IPS-20b (cell line): Measurements from ENCODE around the gene DACT2.
"Not testable (repeated sequence)": the region's sequence is repeated elsewhere in the genome, so short reads cannot be mapped to it uniquely, and the experiment has no call there.

ENCODE experiments used
- H3K27ac ChIP-seq: one replicate; pipeline ENCODE4 v1.5.1; 2013; ENCODE audit warnings: low read length
- H3K27me3 ChIP-seq: 2 replicates; pipeline ENCODE4 v1.6.1; 2013; ENCODE audit warnings: mild to moderate bottlenecking, low read length, inconsistent platforms; ENCODE audit not compliant: insufficient read depth
- H3K36me3 ChIP-seq: 2 replicates; pipeline ENCODE4 v1.6.1; 2013; ENCODE audit warnings: low read depth, mild to moderate bottlenecking, inconsistent platforms, low read length, moderate library complexity; ENCODE audit not compliant: insufficient read depth
- H3K4me1 ChIP-seq: 2 replicates; pipeline ENCODE4 v1.6.1; 2013; ENCODE audit warnings: mild to moderate bottlenecking, control low read depth, inconsistent platforms, low read length, moderate library complexity; ENCODE audit not compliant: insufficient read depth
- H3K4me3 ChIP-seq: 2 replicates; pipeline ENCODE4 v1.5.1; 2013; ENCODE audit warnings: mild to moderate bottlenecking, low read length, inconsistent platforms
- H3K9ac ChIP-seq: 2 replicates; pipeline ENCODE4 v1.6.1; 2013; ENCODE audit warnings: low read depth, mild to moderate bottlenecking, inconsistent platforms, low read length, moderate library complexity
- H3K9me3 ChIP-seq: 2 replicates; pipeline ENCODE4 v1.6.1; 2013; ENCODE audit warnings: mild to moderate bottlenecking, low read depth, low read length, inconsistent platforms; ENCODE audit not compliant: insufficient read depth

DACT2 gene

DNA sequence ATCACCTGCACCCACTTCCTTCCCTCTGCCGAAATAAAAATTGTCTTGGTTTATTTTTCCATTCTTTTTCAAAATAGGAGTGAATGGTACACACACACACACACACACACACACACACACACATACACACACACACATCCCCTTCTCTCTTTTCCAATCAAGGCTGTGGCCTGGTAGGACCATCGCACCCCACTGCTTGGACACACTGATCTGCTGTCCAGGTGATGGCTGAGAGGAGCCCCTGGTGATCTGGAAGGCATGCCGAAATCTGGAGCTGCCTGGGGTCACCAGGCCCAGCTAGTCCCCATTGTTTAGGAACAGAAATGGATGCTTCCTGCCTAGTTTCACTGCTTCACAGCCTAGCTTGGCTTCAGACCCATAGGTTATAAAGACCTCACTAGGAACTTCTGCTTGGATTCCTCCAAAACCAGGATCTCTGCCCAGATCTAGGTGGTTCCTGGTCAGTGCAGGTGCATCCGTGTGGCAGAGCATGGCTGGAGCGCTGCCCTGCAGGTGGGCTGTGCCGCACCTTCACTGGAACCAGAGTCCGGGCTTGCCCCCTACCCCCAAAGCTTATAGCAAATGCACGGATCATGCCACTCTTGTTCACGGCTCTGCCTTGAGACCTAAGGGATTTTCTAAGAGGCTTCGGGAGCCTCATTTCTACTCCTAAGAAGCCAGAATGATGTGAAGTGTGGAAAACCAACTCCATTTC is 42.9 kb upstream of the DACT2 start:
- H3K36me3 ChIP-seq, result no peaks in the 10 kb centered on the region
- H3K4me3 ChIP-seq, result no peak overlapping the region
- H3K4me1 ChIP-seq, result no peaks in the 10 kb centered on the region
- H3K9ac ChIP-seq, result no peak overlapping the region
- H3K9me3 ChIP-seq, result peaks cover 4% of the 10 kb centered on the region; the same call in 1 of the 2 replicates
- no peaks in the 10 kb centered on the region for H3K27me3 ChIP-seq
- H3K27ac ChIP-seq, result no peak overlapping the region

DNA sequence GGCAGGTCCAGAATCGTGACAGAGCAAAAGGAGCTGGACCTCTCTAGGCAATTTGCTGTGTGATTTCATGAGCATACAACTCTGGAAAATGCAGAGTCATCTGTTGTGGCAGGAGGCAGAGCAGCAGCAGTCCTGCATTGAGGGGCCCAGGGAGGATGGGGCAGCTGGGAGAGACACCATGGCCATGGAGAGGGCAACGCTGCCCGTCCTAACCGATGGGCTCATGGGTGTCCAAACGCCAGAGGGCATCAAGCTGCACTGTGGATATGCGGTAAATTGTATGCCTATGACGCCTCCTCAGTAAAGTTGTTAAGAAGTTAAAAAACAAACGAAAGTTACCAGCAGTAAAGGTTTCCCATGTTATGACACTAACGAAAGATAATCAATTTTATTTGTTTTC is 42.2 kb upstream of the DACT2 start:
- Histone ChIP-seq H3K4me3 (no peak overlapping the region), H3K27ac (no peak overlapping the region)

DNA sequence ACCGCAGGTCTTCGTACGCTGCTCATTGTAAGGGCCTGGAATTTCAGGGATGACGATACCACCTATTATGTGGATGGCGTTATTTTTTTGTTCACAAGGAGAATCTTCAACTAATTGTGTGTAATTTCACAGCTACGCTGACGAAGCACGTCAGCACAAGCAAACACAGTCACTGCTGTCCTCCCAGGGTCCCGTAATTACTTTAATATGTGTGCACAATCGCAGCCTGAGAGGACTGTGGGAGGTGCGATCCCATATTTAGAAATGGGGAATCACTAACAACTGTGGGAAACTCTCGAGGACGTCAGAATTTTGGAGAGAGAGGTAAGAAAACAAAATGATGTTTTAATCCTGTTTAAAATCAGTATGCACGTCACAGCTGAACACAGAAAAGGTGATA is 40.2 kb upstream of the DACT2 start:
- H3K4me3 ChIP-seq, result no peak overlapping the region
- peaks cover 2% of the 10 kb centered on the region; the same call in 1 of the 2 replicates for H3K4me1 ChIP-seq
- no peak overlapping the region for H3K9ac ChIP-seq
- peaks cover 4% of the 10 kb centered on the region; the same call in 1 of the 2 replicates for H3K9me3 ChIP-seq
- H3K27me3 ChIP-seq, result no peaks in the 10 kb centered on the region
- no peak overlapping the region for H3K27ac ChIP-seq
- H3K36me3 ChIP-seq, result no peaks in the 10 kb centered on the region

More for the DNA sequence above, 42.2 kb upstream of the DACT2 start:
- H3K27me3 ChIP-seq, result no peaks in the 10 kb centered on the region
- H3K9me3 ChIP-seq, result peaks cover 4% of the 10 kb centered on the region; the same call in 1 of the 2 replicates
- no peaks in the 10 kb centered on the region for H3K36me3 ChIP-seq
- H3K4me1 ChIP-seq, result no peaks in the 10 kb centered on the region
- H3K9ac ChIP-seq, result no peak overlapping the region

DNA sequence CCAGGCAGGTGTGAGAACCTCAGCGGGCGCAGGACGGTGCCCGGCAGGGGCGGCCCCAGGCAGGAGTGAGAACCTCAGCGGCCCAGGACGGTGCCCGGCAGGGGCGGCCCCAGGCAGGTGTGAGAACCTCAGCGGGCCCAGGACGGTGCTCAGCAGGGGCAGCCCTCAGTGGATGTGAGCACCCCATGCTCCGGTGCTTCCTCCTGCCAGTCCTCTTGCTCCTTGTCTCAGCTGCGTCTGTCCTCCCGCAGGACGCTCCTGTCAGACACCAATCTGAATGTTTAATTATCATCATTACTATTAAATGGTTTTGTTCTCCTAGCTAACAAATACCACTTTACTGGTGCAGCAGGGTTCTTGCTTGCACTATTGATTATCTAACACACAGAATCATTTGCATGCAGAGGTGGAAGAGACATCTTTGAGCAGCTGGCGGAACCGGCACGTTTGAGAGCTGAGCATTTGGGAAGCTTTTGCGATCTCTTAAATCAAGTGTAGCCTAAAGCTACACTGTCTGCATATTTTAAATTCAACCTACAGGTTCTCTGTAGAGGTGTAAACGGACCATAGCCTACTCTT is 39.4 kb upstream of the DACT2 start:
- no peaks in the 10 kb centered on the region for H3K27me3 ChIP-seq
- no peak overlapping the region for H3K4me3 ChIP-seq

DNA sequence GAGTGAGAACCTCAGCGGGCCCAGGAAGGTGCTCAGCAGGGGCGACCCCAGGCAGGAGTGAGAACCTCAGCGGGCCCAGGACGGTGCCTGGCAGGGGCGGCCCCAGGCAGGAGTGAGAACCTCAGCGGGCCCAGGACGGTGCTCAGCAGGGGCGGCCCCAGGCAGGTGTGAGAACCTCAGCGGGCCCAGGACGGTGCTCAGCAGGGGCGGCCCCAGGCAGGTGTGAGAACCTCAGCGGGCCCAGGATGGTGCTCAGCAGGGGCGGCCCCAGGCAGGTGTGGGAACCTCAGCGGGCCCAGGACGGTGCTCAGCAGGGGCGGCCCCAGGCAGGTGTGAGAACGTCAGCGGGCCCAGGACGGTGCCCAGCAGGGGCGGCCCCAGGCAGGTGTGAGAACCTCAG is 37.3 kb upstream of the DACT2 start:
- H3K4me1 ChIP-seq, H3K9ac ChIP-seq, H3K27me3 ChIP-seq, H3K9me3 ChIP-seq, H3K4me3 ChIP-seq, H3K36me3 ChIP-seq, H3K27ac ChIP-seq: not testable (repeated sequence)

More for the DNA sequence above, 39.4 kb upstream of the DACT2 start:
- peaks cover 2% of the 10 kb centered on the region; the same call in 1 of the 2 replicates for H3K4me1 ChIP-seq
- peaks cover 4% of the 10 kb centered on the region; the same call in 1 of the 2 replicates for H3K9me3 ChIP-seq
- H3K9ac ChIP-seq, result no peak overlapping the region
- H3K36me3 ChIP-seq, result no peaks in the 10 kb centered on the region
- H3K27ac ChIP-seq, result no peak overlapping the region

DNA sequence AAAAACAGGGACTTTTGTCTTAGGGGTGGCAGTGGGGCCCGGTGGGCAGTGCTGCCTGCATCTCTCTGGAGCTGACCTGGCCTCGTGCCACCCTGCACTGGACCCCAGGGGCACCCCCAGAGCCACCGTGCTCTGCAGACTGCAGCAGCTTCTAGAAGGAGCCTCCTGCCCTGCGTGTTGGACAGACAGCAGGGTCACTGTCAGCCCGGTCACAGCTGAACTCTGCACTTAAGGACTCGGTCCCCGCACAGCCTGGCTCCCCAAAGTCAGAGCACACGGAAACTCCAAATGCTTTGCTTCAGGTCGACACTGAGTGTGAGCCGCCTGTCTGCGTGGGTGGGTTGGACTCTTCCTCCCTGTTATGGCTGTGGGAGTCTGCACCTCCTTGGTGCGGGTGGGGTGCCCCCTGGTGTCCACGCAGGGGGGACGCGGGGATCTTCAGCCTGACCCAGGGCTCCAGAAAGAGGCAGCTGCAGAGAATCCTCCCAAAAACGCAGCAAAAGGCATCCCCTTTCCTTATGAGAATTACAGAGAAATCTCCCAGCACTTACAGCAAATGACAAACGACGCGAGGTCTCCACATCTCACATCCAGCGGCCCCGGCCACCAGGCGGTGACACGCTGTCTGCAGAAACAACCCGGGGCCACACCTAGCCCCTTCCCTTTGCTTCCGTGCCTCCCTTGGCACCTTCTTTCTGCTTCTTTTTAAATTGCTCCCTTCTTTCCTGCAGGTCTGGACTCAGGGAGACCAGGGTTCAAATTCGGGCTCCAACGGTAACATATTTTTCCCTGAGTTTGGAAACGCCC is 36.3 kb upstream of the DACT2 start:
- H3K27me3 ChIP-seq, result no peaks in the 10 kb centered on the region
- H3K27ac ChIP-seq, result no peak overlapping the region
- H3K4me1 ChIP-seq, result peaks cover 2% of the 10 kb centered on the region; the same call in 1 of the 2 replicates
- no peaks in the 10 kb centered on the region for H3K9me3 ChIP-seq
- no peak overlapping the region for H3K9ac ChIP-seq
- H3K36me3 ChIP-seq, result no peaks in the 10 kb centered on the region
- H3K4me3 ChIP-seq, result no peak overlapping the region

DNA sequence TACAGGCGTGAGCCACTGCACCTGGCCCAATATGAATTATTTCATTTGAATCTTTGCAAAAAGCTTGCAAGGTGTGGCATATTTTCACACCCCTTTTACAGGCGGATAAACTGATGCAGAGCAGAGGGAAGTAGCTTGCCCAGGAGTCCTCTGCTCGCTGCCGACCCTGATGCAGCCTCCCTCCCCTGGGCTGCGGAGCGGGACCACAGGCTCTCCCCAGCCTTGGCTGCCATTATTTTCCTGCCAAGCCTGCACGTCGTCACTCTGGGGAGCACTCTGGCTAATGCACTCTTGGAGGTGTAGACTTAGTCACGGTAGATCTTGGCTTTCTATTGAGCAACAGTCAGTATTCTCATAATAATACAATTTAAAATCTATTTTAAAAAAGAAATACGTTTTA is 34.8 kb upstream of the DACT2 start:
- no peak overlapping the region for H3K4me3 ChIP-seq
- H3K27me3 ChIP-seq, result no peaks in the 10 kb centered on the region
- H3K4me1 ChIP-seq, result peaks cover 2% of the 10 kb centered on the region; the same call in 1 of the 2 replicates
- no peak overlapping the region for H3K9ac ChIP-seq
- no peaks in the 10 kb centered on the region for H3K36me3 ChIP-seq
- H3K9me3 ChIP-seq, result no peaks in the 10 kb centered on the region
- H3K27ac ChIP-seq, result no peak overlapping the region

DNA sequence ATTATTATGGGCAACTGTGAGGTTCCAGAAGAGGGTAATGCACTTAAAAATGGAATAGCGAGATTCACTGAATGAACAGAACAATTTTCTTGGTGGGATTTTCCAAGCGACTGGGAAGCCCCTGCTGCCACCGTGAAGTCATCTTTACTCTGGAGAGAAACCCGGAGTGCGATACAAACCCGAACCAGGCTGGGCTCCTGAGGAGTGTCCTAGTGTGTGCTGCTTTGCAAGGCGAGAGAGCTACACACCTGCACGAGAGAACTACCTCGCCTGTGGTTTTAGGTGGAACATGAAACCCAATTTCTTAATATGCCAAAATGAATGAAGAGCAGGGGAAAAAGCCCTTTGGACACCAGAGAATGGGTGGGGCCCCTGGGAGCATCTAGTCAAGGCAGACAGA is 33.5 kb upstream of the DACT2 start:
- Histone ChIP-seq H3K36me3 (no peaks in the 10 kb centered on the region), H3K9me3 (no peaks in the 10 kb centered on the region), H3K9ac (no peak overlapping the region), H3K4me3 (no peak overlapping the region), H3K27ac (no peak overlapping the region), H3K27me3 (no peaks in the 10 kb centered on the region), H3K4me1 (peaks cover 2% of the 10 kb centered on the region; the same call in 1 of the 2 replicates)

DNA sequence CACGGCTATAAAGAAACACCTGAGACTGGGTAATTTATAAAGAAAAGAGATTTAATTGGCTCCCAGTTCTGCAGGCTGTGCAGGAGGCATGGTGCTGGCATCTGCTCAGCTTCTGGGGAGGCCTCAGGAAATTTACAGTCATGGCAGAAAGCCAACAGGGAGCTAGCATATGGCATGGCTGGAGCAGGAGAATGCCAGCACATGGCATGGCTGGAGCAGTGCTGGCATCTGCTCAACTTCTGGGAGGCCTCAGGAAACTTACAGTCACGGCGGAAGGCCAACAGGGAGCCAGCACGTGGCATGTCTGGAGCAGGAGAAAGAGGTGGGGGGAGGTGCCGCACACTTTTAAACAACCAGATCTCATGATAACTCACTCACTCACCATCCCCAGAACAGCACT is 32.5 kb upstream of the DACT2 start:
- no peaks in the 10 kb centered on the region for H3K27me3 ChIP-seq
- H3K4me1 ChIP-seq, result peaks cover 2% of the 10 kb centered on the region; the same call in 1 of the 2 replicates
- no peak overlapping the region for H3K27ac ChIP-seq

DNA sequence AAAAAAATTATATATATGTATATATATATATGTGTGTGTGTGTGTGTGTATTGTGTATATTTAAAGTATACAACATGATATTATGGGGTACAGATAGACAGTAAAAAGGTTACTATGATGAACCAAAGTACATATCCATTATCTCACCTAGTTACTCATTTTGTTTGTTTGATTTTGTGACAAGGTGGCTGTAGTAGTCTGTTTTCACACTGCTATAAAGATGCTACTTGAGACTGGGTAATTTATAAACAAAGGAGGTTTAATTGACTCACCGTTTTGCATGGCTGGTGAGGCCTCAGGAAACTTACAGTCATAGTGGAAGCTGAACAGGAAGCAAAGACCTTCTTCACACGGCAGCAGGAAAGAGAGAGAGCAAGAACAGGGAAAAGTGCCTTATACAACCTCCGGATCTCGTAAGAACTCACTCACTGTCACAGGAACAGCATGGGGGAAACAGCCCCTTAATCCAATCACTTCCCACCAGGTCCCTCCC is 30.2 kb upstream of the DACT2 start:
- no peak overlapping the region for H3K27ac ChIP-seq
- H3K9me3 ChIP-seq, result no peaks in the 10 kb centered on the region

More for the DNA sequence above, 32.5 kb upstream of the DACT2 start:
- Histone ChIP-seq H3K36me3 (no peaks in the 10 kb centered on the region), H3K9ac (no peak overlapping the region), H3K4me3 (no peak overlapping the region), H3K9me3 (no peaks in the 10 kb centered on the region)

DNA sequence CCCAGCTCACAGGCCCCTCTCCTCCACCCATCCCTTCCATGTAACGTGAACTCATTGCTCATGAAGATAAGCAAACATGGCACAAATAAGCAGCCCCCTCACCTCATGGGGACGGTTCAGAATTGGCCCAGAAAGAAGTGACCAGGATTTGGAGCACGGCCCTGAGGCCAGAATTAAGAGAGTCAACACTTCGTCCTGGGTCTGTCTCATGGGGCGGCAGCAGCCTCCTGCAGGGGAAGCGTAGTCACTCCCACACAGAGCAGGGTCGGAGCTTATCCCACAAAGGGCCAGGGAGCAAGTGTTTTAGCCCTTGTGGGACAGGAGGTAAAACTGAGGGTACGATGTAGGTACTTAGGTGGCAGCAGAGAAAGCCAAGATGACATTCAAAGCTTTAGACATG is 28.6 kb upstream of the DACT2 start:
- no peak overlapping the region for H3K4me3 ChIP-seq
- no peak overlapping the region for H3K27ac ChIP-seq
- no peak overlapping the region for H3K9ac ChIP-seq
- H3K36me3 ChIP-seq, result no peaks in the 10 kb centered on the region
- no peaks in the 10 kb centered on the region for H3K9me3 ChIP-seq
- H3K4me1 ChIP-seq, result no peaks in the 10 kb centered on the region
- H3K27me3 ChIP-seq, result peaks cover 6% of the 10 kb centered on the region; the same call in 1 of the 2 replicates

More for the DNA sequence above, 30.2 kb upstream of the DACT2 start:
- no peak overlapping the region for H3K4me3 ChIP-seq
- H3K27me3 ChIP-seq, result no peaks in the 10 kb centered on the region
- no peaks in the 10 kb centered on the region for H3K4me1 ChIP-seq
- H3K9ac ChIP-seq, result no peak overlapping the region
- no peaks in the 10 kb centered on the region for H3K36me3 ChIP-seq
